ENCODE data around the gene PGPEP1. TPM values are rescaled to one million over a fixed set of nuclear protein-coding genes. Genes with fewer than 3 reads are reported as not detected.

Gene PGPEP1
- total and polyA plus RNA-seq, 2 donors (not counting 3 experiments of a cell fraction or from before 2014, with no cell fraction given) = 9.9 to 27.2 TPM

DNA sequence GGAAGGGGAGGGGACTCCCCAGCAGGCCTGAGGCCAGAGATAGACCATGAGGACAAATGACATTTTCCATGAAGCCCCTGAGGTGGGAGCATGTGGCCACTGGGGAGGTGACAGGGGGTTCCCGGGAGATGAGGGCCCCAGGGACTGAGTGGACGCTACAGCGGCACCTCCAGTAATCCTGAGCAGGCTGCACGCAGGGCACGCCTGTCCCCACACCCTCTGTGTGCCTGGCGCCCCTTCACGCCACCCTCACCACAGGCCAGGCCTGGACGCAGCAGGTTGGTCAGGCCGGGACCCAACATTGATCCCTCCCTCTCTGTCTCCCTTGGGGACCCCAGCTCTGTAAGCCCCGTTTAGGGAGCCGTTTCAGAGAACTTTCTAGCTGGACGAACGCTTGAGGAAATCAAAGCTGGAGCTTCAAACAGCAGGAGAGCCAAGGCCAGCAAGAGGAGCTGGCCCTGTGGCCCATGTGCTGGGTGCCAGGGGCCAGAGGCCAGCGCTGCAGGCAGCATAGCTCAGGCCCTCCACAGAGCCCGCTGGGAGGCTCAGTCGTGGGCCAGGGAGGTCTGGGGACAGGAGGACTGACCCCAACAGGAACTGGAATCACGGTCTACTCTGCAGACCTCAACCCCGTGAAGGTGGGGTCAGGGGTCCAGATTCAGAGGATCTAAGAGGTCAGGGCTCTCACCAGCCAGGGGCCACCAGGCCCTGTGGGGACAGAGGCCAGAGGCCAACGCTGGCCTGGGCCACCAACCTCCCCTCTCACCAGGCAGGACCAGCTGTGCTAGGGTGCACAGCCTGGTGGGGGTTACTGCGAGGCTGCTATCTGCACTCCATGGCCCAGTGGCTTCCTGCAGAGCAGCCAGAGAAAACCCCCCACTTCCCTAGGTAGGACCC is 32.1 kb upstream of the PGPEP1 start:
- H2AFZ ChIP-seq (ENCODE audit: low read depth, low read length) = no peak overlapping the region
- no peak overlapping the region for H3K9ac ChIP-seq (replicated peaks; ENCODE audit: extremely low read depth, insufficient read depth, low read length)
- no TSS peak for BruUV-seq (replicated peaks)
- intact Hi-C loops (cut with micrococcal nuclease) = no loop called here
- POLR2A ChIA-PET = interaction anchor here (0.6 to 0.7 kb wide), 2 partner anchors 24 to 27 kb away, joined by 4 read pairs; partner anchors contain the start of gene JUND
- dilution Hi-C loops (cut with MboI; ENCODE audit: extremely low pct_ligation_motif_present, low sequenced_read_pairs) = no loop called here
- H3K79me2 ChIP-seq (ENCODE audit: control insufficient read depth, insufficient read depth, low read length) = no peaks in the 10 kb centered on the region
- no peaks in the 10 kb centered on the region for H4K20me1 ChIP-seq (replicated peaks; ENCODE audit: control insufficient read depth, extremely low read depth, insufficient read depth, low read length)
- DNase-seq (ENCODE audit: low read depth, low spot score) (no peak), FAIRE-seq (no peak)
- H3K27me3 ChIP-seq (ENCODE audit: control insufficient read depth in 2 of 2, insufficient read depth in 2 of 2, low read length in 2 of 2) = no peaks in the 10 kb centered on the region
- H3K36me3 ChIP-seq (ENCODE audit: control insufficient read depth in 2 of 2, extremely low read depth in 1 of 2, insufficient read depth in 2 of 2, low read length in 2 of 2) = peaks cover 0 to 15% of the 10 kb centered on the region in 2 experiments
- TF ChIP-seq POLR2AphosphoS5 (IDR thresholded peaks at IDR 0.05; ENCODE audit: insufficient read depth, low read depth, low read length) (no peak), FOS (IDR thresholded peaks at IDR 0.05; ENCODE audit: borderline replicate concordance, insufficient read depth, low read length) (no peak), MYC (IDR thresholded peaks at IDR 0.05; ENCODE audit: low read depth, low read length) (no peak), GATA2 (IDR thresholded peaks at IDR 0.05; ENCODE audit: insufficient read depth, insufficient read length, low read depth, low read length) (no peak), EZH2 (IDR thresholded peaks at IDR 0.05; ENCODE audit: borderline replicate concordance, low read depth, low read length, severe bottlenecking) (no peak), JUN (IDR thresholded peaks at IDR 0.05; ENCODE audit: borderline replicate concordance, insufficient read depth, insufficient read length, low read depth) (no peak), POLR2A (IDR thresholded peaks at IDR 0.05; ENCODE audit: low read depth, low read length) (no peak)
- TF ChIP-seq, protein P1, sequence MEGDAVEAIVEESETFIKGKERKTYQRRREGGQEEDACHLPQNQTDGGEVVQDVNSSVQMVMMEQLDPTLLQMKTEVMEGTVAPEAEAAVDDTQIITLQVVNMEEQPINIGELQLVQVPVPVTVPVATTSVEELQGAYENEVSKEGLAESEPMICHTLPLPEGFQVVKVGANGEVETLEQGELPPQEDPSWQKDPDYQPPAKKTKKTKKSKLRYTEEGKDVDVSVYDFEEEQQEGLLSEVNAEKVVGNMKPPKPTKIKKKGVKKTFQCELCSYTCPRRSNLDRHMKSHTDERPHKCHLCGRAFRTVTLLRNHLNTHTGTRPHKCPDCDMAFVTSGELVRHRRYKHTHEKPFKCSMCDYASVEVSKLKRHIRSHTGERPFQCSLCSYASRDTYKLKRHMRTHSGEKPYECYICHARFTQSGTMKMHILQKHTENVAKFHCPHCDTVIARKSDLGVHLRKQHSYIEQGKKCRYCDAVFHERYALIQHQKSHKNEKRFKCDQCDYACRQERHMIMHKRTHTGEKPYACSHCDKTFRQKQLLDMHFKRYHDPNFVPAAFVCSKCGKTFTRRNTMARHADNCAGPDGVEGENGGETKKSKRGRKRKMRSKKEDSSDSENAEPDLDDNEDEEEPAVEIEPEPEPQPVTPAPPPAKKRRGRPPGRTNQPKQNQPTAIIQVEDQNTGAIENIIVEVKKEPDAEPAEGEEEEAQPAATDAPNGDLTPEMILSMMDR (IDR thresholded peaks at IDR 0.05; ENCODE audit: extremely low read depth in 1 of 2, insufficient read depth in 1 of 2, low read depth in 1 of 2, low read length in 2 of 2) = no peak
- TF ChIP-seq, protein P2, sequence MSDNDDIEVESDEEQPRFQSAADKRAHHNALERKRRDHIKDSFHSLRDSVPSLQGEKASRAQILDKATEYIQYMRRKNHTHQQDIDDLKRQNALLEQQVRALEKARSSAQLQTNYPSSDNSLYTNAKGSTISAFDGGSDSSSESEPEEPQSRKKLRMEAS (IDR thresholded peaks at IDR 0.05; ENCODE audit: insufficient read depth, insufficient read length) = no peak
- no peaks in the 10 kb centered on the region for H3K9me3 ChIP-seq (replicated peaks; ENCODE audit: control insufficient read depth, insufficient read depth, low read length)
- no peak overlapping the region for H3K4me3 ChIP-seq (replicated peaks in 1 of 3; ENCODE audit: insufficient read depth in 1 of 3, low read depth in 1 of 3, low read length in 3 of 3)
- H3K27ac ChIP-seq (ENCODE audit: insufficient read depth, low read depth, low read length) = no peak overlapping the region
- no peak overlapping the region for H3K4me2 ChIP-seq (ENCODE audit: insufficient read depth, low read length)
- CTCF ChIA-PET = interaction anchor here (1.8 to 1.9 kb wide), 2 partner anchors 20 to 29 kb away, joined by 6 to 11 read pairs; no protein-coding TSS in a partner anchor
- H3K9me1 ChIP-seq (replicated peaks; ENCODE audit: control insufficient read depth, extremely low read depth, insufficient read depth, low read length) = no peaks in the 10 kb centered on the region
- H3K4me1 ChIP-seq (ENCODE audit: control insufficient read depth, extremely low read depth, insufficient read depth, low read length) = peaks cover 18% of the 10 kb centered on the region
